Tibial nerve (tissue), 3 donors: ENCODE data around the gene TAF6L.

Source experiments
- POLR2A ChIP-seq, 2 donors: fragments of 450-650 bp; IDR thresholded peaks; one replicate each; pipeline ENCODE4 v1.6.1; 2017; ENCODE audit warnings: antibody characterized with exemption in 2 of 2, mild to moderate bottlenecking in 2 of 2, moderate library complexity in 2 of 2
- TF ChIP-seq, protein P1 (sequence below), 5 experiments: fragments of 200-600 bp in 3 of 5; fragments of 450-650 bp in 2 of 5; sonication (generic) in 3 of 5; IDR thresholded peaks; one replicate each; pipeline ENCODE4 v1.5.1; 2016 to 2019; ENCODE audit warnings: antibody characterized with exemption in 5 of 5, mild to moderate bottlenecking in 3 of 5, moderate library complexity in 2 of 5

DNA sequence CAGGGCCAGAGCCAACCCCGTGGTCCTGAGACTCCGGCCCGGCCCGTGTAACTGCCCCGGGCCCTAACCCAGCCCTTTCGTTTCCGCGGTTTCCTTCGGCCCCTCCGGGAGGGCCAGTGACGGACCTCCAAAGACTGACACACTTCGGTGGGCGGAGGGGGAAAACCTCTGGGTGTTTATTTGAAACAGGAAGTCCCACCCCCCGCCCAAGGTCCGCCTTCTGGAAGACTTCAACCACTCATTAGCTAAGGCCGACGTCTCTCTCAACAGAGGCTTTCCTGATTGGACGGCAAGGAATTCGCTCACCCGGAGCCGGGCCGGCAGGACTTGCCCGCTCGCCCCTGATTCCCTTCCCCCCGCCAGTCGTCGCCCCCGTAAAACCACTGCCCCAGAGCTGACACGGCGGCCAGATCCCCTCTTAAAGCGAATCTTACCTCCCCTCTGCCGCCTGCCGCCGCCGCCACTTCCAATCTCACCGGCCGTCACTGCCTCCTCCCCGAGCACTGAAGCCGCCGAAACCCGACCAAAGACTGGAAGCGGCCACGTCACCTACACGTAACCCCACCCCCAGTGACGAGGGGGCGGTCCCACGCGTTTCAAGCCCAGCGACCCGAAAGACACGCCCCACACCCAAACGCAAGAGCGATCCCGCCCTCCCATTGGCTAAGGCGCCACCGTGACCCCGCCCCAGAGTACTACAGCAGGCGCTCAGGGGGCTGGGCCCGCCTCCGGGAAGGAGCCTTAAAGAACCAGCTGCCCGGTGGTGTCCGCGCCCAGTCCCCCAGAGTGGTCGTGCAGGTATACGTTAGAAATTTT is 60.5 kb downstream of the TAF6L start, which contains the start of gene STX5:
- TF ChIP-seq, protein P1, sequence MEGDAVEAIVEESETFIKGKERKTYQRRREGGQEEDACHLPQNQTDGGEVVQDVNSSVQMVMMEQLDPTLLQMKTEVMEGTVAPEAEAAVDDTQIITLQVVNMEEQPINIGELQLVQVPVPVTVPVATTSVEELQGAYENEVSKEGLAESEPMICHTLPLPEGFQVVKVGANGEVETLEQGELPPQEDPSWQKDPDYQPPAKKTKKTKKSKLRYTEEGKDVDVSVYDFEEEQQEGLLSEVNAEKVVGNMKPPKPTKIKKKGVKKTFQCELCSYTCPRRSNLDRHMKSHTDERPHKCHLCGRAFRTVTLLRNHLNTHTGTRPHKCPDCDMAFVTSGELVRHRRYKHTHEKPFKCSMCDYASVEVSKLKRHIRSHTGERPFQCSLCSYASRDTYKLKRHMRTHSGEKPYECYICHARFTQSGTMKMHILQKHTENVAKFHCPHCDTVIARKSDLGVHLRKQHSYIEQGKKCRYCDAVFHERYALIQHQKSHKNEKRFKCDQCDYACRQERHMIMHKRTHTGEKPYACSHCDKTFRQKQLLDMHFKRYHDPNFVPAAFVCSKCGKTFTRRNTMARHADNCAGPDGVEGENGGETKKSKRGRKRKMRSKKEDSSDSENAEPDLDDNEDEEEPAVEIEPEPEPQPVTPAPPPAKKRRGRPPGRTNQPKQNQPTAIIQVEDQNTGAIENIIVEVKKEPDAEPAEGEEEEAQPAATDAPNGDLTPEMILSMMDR (IDR thresholded peaks at IDR 0.05), result peak in 2 of 5 experiments; percentile 28 to 44
- peak; percentile 65 to 96 for TF ChIP-seq POLR2A (IDR thresholded peaks at IDR 0.05)
